ENCODE results near the gene SEMA3E. TPM values are rescaled to one million over a fixed set of nuclear protein-coding genes. Genes with fewer than 3 reads are reported as not detected.

The SEMA3E gene
- total and polyA plus RNA-seq, 9 of the 15 experiments (the other 6 are each of a cell fraction or from before 2014, with no cell fraction given), result 0.01 to 1.4 (median 0.14) TPM; not detected in 2

- in situ Hi-C loops (cut with MboI), result no loop called here
- WGBS (ENCODE audit: insufficient coverage, low coverage, missing lambda C conversion rate), result 0% methylated on average over 1 of the region's 1 CpG
- BruUV-seq (replicated peaks), result no TSS peak
Measured at GRCh38 chr7:83419013-83419412, 229.9 kb downstream of the SEMA3E start.

GRCh38 chr7:83415840-83416239 lies 233.1 kb downstream of the SEMA3E start:
- Histone ChIP-seq H4K20me1 (replicated peaks; ENCODE audit: control insufficient read depth, insufficient read depth, low read length) (no peaks in the 10 kb centered on the region), H3K9ac (ENCODE audit: insufficient read depth in 1 of 2, low read depth in 2 of 2, low read length in 2 of 2) (no peak overlapping the region), H3K9me3 (replicated peaks; ENCODE audit: control insufficient read depth, insufficient read depth, low read depth, low read length) (0 out of 2 replicates have a peak, but pooled peaks cover 2% of the 10 kb centered on the region), H2AFZ (ENCODE audit: low read depth, low read length) (no peak overlapping the region), H3K4me3 (no peak overlapping the region), H3K4me1 (replicated peaks in 1 of 2; ENCODE audit: control insufficient read depth in 2 of 2, insufficient read depth in 2 of 2, low read length in 2 of 2) (no peaks in the 10 kb centered on the region), H3K9me1 (ENCODE audit: control insufficient read depth, insufficient read depth, low read length) (no peaks in the 10 kb centered on the region), H3K79me2 (ENCODE audit: control insufficient read depth, insufficient read depth, low read length) (no peaks in the 10 kb centered on the region), H3K27me3 (ENCODE audit: control insufficient read depth in 2 of 2, insufficient read depth in 2 of 2, low read length in 2 of 2) (no peaks in the 10 kb centered on the region), H3K27ac (ENCODE audit: extremely low read depth, low read depth, low read length) (no peak overlapping the region), H3K36me3 (ENCODE audit: control insufficient read depth, insufficient read depth, low read length) (no peaks in the 10 kb centered on the region), H3K4me2 (ENCODE audit: insufficient read depth, low read length) (no peak overlapping the region)
- FAIRE-seq (no peak), ATAC-seq (no peak), DNase-seq (ENCODE audit: extremely low read depth in 1 of 4, low spot score in 3 of 4) (no peak)
- BruUV-seq (replicated peaks), result no TSS peak
- CTCF ChIA-PET (ENCODE audit: low intra/inter-chr PET ratio), result no interaction called here
- in situ Hi-C loops (cut with MboI), result no loop called here
- POLR2A ChIA-PET, result no interaction called here
- intact Hi-C loops (cut with micrococcal nuclease), result no loop called here
- WGBS (ENCODE audit: insufficient coverage, low coverage, missing lambda C conversion rate), result 0% methylated on average over 2 of the region's 2 CpGs
- TF ChIP-seq CHD1 (IDR thresholded peaks at IDR 0.05; ENCODE audit: low read length) (no peak), ZNF24 (IDR thresholded peaks at IDR 0.05) (no peak), KAT8 (IDR thresholded peaks at IDR 0.05; ENCODE audit: low read depth) (no peak), IRF1 (CRISPR knock-in tag; IDR thresholded peaks at IDR 0.05; ENCODE audit: borderline replicate concordance) (no peak), ZBTB17 (CRISPR knock-in tag; IDR thresholded peaks at IDR 0.05) (no peak), MEF2D (tag; conservative IDR thresholded peaks at IDR 0.05; ENCODE audit: low read depth) (no peak), CREB1 (IDR thresholded peaks at IDR 0.05) (no peak), CREB1 (CRISPR knock-in tag; IDR thresholded peaks at IDR 0.05) (no peak), ZNF431 (CRISPR knock-in tag; IDR thresholded peaks at IDR 0.05) (no peak), YY1 (IDR thresholded peaks at IDR 0.05; ENCODE audit: borderline replicate concordance in 1 of 3, control insufficient read depth in 1 of 3, extremely low read depth in 1 of 3, insufficient read depth in 3 of 3, insufficient read length in 1 of 3, insufficient replicate concordance in 2 of 3, low read depth in 1 of 3, low read length in 2 of 3) (no peak), SP1 (CRISPR knock-in tag; IDR thresholded peaks at IDR 0.05) (no peak), ZNF717 (CRISPR knock-in tag; IDR thresholded peaks at IDR 0.05) (no peak), ZSCAN29 (IDR thresholded peaks at IDR 0.05) (no peak), FIP1L1 (IDR thresholded peaks at IDR 0.05; ENCODE audit: low read depth, low read length, poor library complexity, severe bottlenecking) (no peak)
- TF ChIP-seq, protein P1, sequence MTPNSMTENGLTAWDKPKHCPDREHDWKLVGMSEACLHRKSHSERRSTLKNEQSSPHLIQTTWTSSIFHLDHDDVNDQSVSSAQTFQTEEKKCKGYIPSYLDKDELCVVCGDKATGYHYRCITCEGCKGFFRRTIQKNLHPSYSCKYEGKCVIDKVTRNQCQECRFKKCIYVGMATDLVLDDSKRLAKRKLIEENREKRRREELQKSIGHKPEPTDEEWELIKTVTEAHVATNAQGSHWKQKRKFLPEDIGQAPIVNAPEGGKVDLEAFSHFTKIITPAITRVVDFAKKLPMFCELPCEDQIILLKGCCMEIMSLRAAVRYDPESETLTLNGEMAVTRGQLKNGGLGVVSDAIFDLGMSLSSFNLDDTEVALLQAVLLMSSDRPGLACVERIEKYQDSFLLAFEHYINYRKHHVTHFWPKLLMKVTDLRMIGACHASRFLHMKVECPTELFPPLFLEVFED (CRISPR knock-in tag; conservative IDR thresholded peaks at IDR 0.05), result no peak

More at GRCh38 chr7:83419013-83419412, 229.9 kb downstream of the SEMA3E start:
- no peaks in the 10 kb centered on the region for H3K79me2 ChIP-seq (ENCODE audit: control insufficient read depth, insufficient read depth, low read length)
- TF ChIP-seq HNRNPLL (IDR thresholded peaks at IDR 0.05; ENCODE audit: low read depth, low read length, poor library complexity, severe bottlenecking) (no peak), ZNF717 (CRISPR knock-in tag; IDR thresholded peaks at IDR 0.05) (no peak)
- intact Hi-C loops (cut with micrococcal nuclease), result no loop called here
- H3K9ac ChIP-seq (ENCODE audit: insufficient read depth in 1 of 2, low read depth in 2 of 2, low read length in 2 of 2), result no peak overlapping the region
- ChIA-PET CTCF (ENCODE audit: low intra/inter-chr PET ratio) (no interaction called here), POLR2A (no interaction called here)
- H3K4me1 ChIP-seq (replicated peaks in 1 of 2; ENCODE audit: control insufficient read depth in 2 of 2, insufficient read depth in 2 of 2, low read length in 2 of 2), result no peaks in the 10 kb centered on the region
- no peak overlapping the region for H3K4me3 ChIP-seq
- no peak overlapping the region for H2AFZ ChIP-seq (ENCODE audit: low read depth, low read length)
- H3K36me3 ChIP-seq (ENCODE audit: control insufficient read depth, insufficient read depth, low read length), result no peaks in the 10 kb centered on the region
- DNase-seq (ENCODE audit: extremely low read depth in 1 of 4, low spot score in 3 of 4) (no peak), FAIRE-seq (no peak), ATAC-seq (no peak)
- H3K4me2 ChIP-seq (ENCODE audit: insufficient read depth, low read length), result no peak overlapping the region
- H3K27me3 ChIP-seq (ENCODE audit: control insufficient read depth in 2 of 2, insufficient read depth in 2 of 2, low read length in 2 of 2), result no peaks in the 10 kb centered on the region
- no peaks in the 10 kb centered on the region for H4K20me1 ChIP-seq (replicated peaks; ENCODE audit: control insufficient read depth, insufficient read depth, low read length)
- no peak overlapping the region for H3K27ac ChIP-seq (ENCODE audit: extremely low read depth, low read depth, low read length)
- peaks cover 2% of the 10 kb centered on the region; the same call in 1 of the 2 replicates for H3K9me3 ChIP-seq (replicated peaks; ENCODE audit: control insufficient read depth, insufficient read depth, low read depth, low read length)
- no peaks in the 10 kb centered on the region for H3K9me1 ChIP-seq (ENCODE audit: control insufficient read depth, insufficient read depth, low read length)
